ENCODE measurements around the gene ISLR2. TPM values are rescaled to one million over a fixed set of nuclear protein-coding genes. Genes with fewer than 3 reads are reported as not detected.

Gene ISLR2
- total RNA-seq, 2 donors from 2014 or later, result 1.9 to 4.3 TPM

DNA sequence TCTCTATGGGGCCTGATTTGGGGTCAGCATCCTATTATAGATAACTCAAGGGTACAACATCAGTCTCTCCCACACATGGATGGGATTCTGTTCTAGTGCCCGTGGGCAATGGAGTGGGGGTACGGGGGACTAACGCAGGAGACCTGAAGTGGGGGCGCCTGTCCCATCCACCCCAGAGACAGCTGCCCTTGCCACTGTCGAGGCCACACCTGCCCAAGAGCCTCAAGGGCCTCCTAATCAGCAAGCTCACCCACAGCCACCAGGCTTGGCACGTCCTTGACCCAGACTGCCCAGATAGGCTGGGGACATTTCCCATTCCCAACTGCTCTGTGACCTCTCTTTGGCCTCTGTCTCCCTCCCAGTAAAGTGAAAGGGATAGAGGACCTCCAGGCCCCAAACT, 8.5 kb upstream of the ISLR2 start:
- H3K4me1 ChIP-seq (replicated peaks), result no peaks in the 10 kb centered on the region
- H3K27me3 ChIP-seq (replicated peaks; ENCODE audit: insufficient read depth), result peaks cover 9% of the 10 kb centered on the region
- H3K4me3 ChIP-seq, result no peak overlapping the region
- WGBS, result 66% methylated on average over 4 of the region's 6 CpGs
- no peaks in the 10 kb centered on the region for H3K36me3 ChIP-seq
- DNase-seq (ENCODE audit: low spot score), result no peak
- H3K9me3 ChIP-seq, result no peaks in the 10 kb centered on the region
- TF ChIP-seq POLR2AphosphoS5 (IDR thresholded peaks at IDR 0.05), result no peak
- no peak for TF ChIP-seq POLR2A (IDR thresholded peaks at IDR 0.05)
- TF ChIP-seq, protein P1, sequence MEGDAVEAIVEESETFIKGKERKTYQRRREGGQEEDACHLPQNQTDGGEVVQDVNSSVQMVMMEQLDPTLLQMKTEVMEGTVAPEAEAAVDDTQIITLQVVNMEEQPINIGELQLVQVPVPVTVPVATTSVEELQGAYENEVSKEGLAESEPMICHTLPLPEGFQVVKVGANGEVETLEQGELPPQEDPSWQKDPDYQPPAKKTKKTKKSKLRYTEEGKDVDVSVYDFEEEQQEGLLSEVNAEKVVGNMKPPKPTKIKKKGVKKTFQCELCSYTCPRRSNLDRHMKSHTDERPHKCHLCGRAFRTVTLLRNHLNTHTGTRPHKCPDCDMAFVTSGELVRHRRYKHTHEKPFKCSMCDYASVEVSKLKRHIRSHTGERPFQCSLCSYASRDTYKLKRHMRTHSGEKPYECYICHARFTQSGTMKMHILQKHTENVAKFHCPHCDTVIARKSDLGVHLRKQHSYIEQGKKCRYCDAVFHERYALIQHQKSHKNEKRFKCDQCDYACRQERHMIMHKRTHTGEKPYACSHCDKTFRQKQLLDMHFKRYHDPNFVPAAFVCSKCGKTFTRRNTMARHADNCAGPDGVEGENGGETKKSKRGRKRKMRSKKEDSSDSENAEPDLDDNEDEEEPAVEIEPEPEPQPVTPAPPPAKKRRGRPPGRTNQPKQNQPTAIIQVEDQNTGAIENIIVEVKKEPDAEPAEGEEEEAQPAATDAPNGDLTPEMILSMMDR (IDR thresholded peaks at IDR 0.05), result no peak
- intact Hi-C loops (cut with DNase I), result loop anchor here (10.0 kb wide), 1 partner anchor 147 kb away; no protein-coding TSS in a partner anchor
- no peak overlapping the region for H3K27ac ChIP-seq

DNA sequence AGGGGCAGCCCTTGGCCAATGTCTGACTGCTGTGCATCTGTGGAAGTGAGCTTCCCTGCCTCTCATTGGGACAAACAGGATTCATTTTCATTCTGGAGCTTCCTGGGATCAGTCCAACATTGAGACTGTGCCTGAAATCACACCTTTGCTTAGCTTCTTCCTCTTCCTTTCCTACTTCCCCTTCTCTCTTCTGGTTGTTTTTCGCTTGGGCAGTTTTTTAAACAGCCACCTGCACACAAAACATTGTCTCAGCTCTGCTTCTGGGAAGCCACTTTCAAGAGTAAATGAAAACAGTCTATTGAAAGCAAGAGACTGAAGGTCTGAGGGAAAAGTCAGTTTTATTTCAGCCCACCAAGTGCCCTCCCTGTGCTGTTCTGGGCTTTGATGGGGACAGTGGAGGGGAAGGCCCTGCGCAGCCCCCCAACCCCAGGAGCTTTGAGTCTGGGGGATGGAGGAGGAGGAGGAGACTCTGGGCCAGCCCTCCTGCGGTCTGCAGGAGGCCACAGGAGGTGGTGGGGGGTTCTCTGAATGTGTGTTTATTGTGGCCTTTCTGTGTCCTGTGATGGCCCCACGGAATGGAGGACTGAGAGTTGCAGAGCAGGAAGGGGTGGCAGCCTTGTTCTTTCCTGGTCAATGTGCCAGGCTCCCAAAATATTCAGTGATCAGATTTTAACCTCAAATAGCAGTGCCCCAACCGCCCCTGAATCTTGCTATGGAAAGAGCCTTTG, 7.8 kb upstream of the ISLR2 start:
- intact Hi-C loops (cut with DNase I), result loop anchor here (10.0 kb wide), 1 partner anchor 148 kb away; no protein-coding TSS in a partner anchor
- peaks cover 9% of the 10 kb centered on the region for H3K27me3 ChIP-seq (replicated peaks; ENCODE audit: insufficient read depth)
- WGBS, result 37% methylated on average over 5 of the region's 5 CpGs

DNA sequence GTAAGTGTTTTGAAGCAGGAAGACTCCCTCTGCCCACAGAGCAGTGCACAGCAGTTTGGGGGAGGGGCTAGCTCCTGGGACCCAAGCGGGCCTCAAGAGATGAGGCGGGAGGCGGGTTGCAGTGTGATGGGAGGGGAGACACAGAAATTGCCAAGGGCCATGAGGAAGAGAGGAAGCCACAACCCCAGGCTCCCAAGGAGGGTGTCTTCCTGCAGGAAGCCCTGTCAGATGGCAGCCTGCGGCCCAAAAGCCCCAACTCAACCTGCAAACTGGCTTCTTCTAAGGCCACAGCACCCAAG, 7.3 kb upstream of the ISLR2 start:
- Histone ChIP-seq H3K9me3 (no peaks in the 10 kb centered on the region), H3K27ac (no peak overlapping the region), H3K27me3 (replicated peaks; ENCODE audit: insufficient read depth) (peaks cover 11% of the 10 kb centered on the region), H3K36me3 (no peaks in the 10 kb centered on the region), H3K4me3 (no peak overlapping the region), H3K4me1 (replicated peaks) (peaks cover 4% of the 10 kb centered on the region)
- 55% methylated on average over 4 of the region's 4 CpGs for WGBS
- no peak for DNase-seq (ENCODE audit: low spot score)
- intact Hi-C loops (cut with DNase I), result loop anchor here (10.0 kb wide), 1 partner anchor 148 kb away; no protein-coding TSS in a partner anchor
- TF ChIP-seq POLR2AphosphoS5 (IDR thresholded peaks at IDR 0.05) (no peak), POLR2A (IDR thresholded peaks at IDR 0.05) (no peak)
- TF ChIP-seq, protein P1 (IDR thresholded peaks at IDR 0.05), result no peak

More for the DNA sequence above, 7.8 kb upstream of the ISLR2 start:
- TF ChIP-seq POLR2A (IDR thresholded peaks at IDR 0.05) (no peak), POLR2AphosphoS5 (IDR thresholded peaks at IDR 0.05) (no peak)
- TF ChIP-seq, protein P1 (IDR thresholded peaks at IDR 0.05), result no peak
- H3K4me1 ChIP-seq (replicated peaks), result no peaks in the 10 kb centered on the region
- H3K36me3 ChIP-seq, result no peaks in the 10 kb centered on the region
- H3K27ac ChIP-seq, result no peak overlapping the region
- no peak for DNase-seq (ENCODE audit: low spot score)
- no peaks in the 10 kb centered on the region for H3K9me3 ChIP-seq
- no peak overlapping the region for H3K4me3 ChIP-seq

DNA sequence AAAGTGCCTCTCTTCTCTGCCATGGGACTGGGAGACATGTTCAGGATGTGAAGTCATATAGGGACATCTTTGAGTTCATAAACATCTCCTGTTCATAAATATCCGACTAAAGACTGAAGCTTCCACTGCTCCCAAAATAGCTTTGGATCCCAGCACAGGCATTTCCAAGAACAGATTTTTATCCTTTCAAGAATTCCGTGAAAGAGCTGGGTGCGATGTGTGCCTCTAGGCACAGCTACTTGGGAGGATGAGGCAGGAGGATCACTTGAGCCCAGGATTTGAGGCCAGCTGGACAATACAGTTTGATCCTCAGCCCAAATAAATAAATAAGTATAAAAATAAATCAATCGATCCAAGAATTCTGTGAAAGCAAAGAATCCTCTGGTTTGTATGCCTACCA, 6.7 kb upstream of the ISLR2 start:
- 78% methylated on average over 4 of the region's 4 CpGs for WGBS
- intact Hi-C loops (cut with DNase I), result loop anchor here (10.0 kb wide), 1 partner anchor 149 kb away; no protein-coding TSS in a partner anchor
- no peak for DNase-seq (ENCODE audit: low spot score)
- peaks cover 17% of the 10 kb centered on the region for H3K27me3 ChIP-seq (replicated peaks; ENCODE audit: insufficient read depth)
- H3K36me3 ChIP-seq, result no peaks in the 10 kb centered on the region
- H3K9me3 ChIP-seq, result no peaks in the 10 kb centered on the region
- TF ChIP-seq POLR2A (IDR thresholded peaks at IDR 0.05) (no peak), POLR2AphosphoS5 (IDR thresholded peaks at IDR 0.05) (no peak)
- TF ChIP-seq, protein P1 (IDR thresholded peaks at IDR 0.05), result no peak
- H3K4me3 ChIP-seq, result no peak overlapping the region
- H3K4me1 ChIP-seq (replicated peaks), result peaks cover 7% of the 10 kb centered on the region
- no peak overlapping the region for H3K27ac ChIP-seq

DNA sequence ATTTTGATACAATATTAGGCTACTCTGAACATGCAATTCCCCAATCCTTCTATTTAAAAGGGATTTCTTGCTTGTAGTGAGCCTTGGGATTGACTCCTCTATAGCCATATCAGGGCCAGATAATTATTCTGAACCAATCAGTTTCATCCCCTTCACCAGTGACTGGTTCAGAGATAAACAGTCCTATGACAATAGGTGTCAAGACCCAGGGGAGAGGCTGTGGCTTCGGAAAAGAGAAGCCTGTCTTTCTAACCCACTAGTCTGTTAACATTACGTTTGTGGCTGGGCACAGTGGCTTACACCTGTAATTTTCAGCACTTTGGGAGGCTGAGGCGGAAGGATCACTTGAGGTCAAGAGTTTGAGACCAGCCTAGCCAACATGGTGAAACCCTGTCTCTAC, 6.2 kb upstream of the ISLR2 start:
- intact Hi-C loops (cut with DNase I), result loop anchor here (10.0 kb wide), 1 partner anchor 149 kb away; no protein-coding TSS in a partner anchor
- no peak overlapping the region for H3K4me3 ChIP-seq
- H3K9me3 ChIP-seq, result no peaks in the 10 kb centered on the region
- no peak for DNase-seq (ENCODE audit: low spot score)
- H3K27ac ChIP-seq, result no peak overlapping the region
- H3K27me3 ChIP-seq (replicated peaks; ENCODE audit: insufficient read depth), result peaks cover 22% of the 10 kb centered on the region
- H3K4me1 ChIP-seq (replicated peaks), result peaks cover 7% of the 10 kb centered on the region
- TF ChIP-seq, protein P1 (IDR thresholded peaks at IDR 0.05), result no peak
- no peak for TF ChIP-seq POLR2A (IDR thresholded peaks at IDR 0.05)
- no peak for TF ChIP-seq POLR2AphosphoS5 (IDR thresholded peaks at IDR 0.05)
- no peaks in the 10 kb centered on the region for H3K36me3 ChIP-seq
- WGBS, result 75% methylated on average over 3 of the region's 3 CpGs
